Measurements from ENCODE around the gene BBX.

GRCh38 chr3:107798381-107798780 is 275.6 kb downstream of the BBX start:
- TF ChIP-seq GATA2 (IDR thresholded peaks at IDR 0.05; ENCODE audit: low read depth, low read length) (no peak), GATA3 (IDR thresholded peaks at IDR 0.05; ENCODE audit: low read depth, low read length) (no peak)
